MM.1S (cell line): Measurements from ENCODE around the gene TMEM179.

Experiments
- DNase-seq: peaks from one replicate; pipeline ENCODE4 v3.0.0-alpha.2; 2015
- H2AFZ ChIP-seq: fragments of 300-600 bp; sonication (generic); 2 replicates; pipeline ENCODE4 v1.6.0; 2016; ENCODE audit warnings: antibody characterized with exemption, low read length
- H3F3A ChIP-seq: fragments of 300-600 bp; sonication (generic); 2 replicates; pipeline ENCODE4 v1.6.1; 2016; ENCODE audit warnings: mild to moderate bottlenecking, antibody characterized with exemption, low read length, moderate library complexity, mixed read lengths; ENCODE audit not compliant: insufficient read depth
- H3K27ac ChIP-seq: fragments of 300-600 bp; sonication (generic); 2 replicates; pipeline ENCODE4 v1.5.1; 2016; ENCODE audit warnings: mild to moderate bottlenecking, low read length
- H3K27me3 ChIP-seq: fragments of 300-600 bp; sonication (generic); replicated peaks from 2 replicates; pipeline ENCODE4 v1.6.0; 2016; ENCODE audit warnings: low read length; ENCODE audit not compliant: insufficient read depth
- H3K36me3 ChIP-seq: fragments of 300-600 bp; sonication (generic); replicated peaks from 2 replicates; pipeline ENCODE4 v1.6.1; 2016; ENCODE audit warnings: mild to moderate bottlenecking, low read length, mixed read lengths; ENCODE audit not compliant: insufficient read depth
- H3K4me1 ChIP-seq: fragments of 300-600 bp; sonication (generic); 2 replicates; pipeline ENCODE4 v1.6.1; 2016; ENCODE audit warnings: low read length, mixed read lengths
- H3K4me2 ChIP-seq: fragments of 300-600 bp; sonication (generic); 2 replicates; pipeline ENCODE4 v1.6.0; 2016; ENCODE audit warnings: low read depth, low read length
- H3K4me3 ChIP-seq: fragments of 300-600 bp; sonication (generic); 2 replicates; pipeline ENCODE4 v1.5.1; 2016; ENCODE audit warnings: low read length, mixed read lengths
- H3K79me2 ChIP-seq: fragments of 300-600 bp; sonication (generic); 2 replicates; pipeline ENCODE4 v1.6.1; 2016; ENCODE audit warnings: mixed run types, low read length, mixed read lengths
- H3K9ac ChIP-seq: fragments of 300-600 bp; sonication (generic); 2 replicates; pipeline ENCODE4 v1.6.1; 2016; ENCODE audit warnings: low read length, mixed read lengths
- H3K9me2 ChIP-seq: fragments of 300-600 bp; sonication (generic); replicated peaks from 2 replicates; pipeline ENCODE4 v1.6.1; 2016; ENCODE audit warnings: mild to moderate bottlenecking, low read length, mixed read lengths; ENCODE audit not compliant: insufficient read depth
- H3K9me3 ChIP-seq: fragments of 300-600 bp; sonication (generic); replicated peaks from 2 replicates; pipeline ENCODE4 v1.6.1; 2016; ENCODE audit warnings: mild to moderate bottlenecking, low read length, mixed read lengths; ENCODE audit not compliant: insufficient read depth
- H4K20me1 ChIP-seq: fragments of 300-600 bp; sonication (generic); 2 replicates; pipeline ENCODE4 v1.6.1; 2016; ENCODE audit warnings: mild to moderate bottlenecking, low read length, moderate library complexity, mixed read lengths; ENCODE audit not compliant: insufficient read depth
- EZH2 ChIP-seq: fragments of 300-600 bp; sonication (generic); optimal IDR thresholded peaks from 2 replicates; pipeline ENCODE3; 2017; ENCODE audit warnings: low read depth, mild to moderate bottlenecking, antibody characterized with exemption, low read length, mixed read lengths
- EZH2phosphoT487 ChIP-seq: fragments of 300-600 bp; sonication (generic); IDR thresholded peaks from 2 replicates; pipeline ENCODE4 v1.6.1; 2018; ENCODE audit warnings: antibody characterized with exemption, low read length
- TF ChIP-seq, protein P1 (sequence below): fragments of 300-600 bp; sonication (generic); IDR thresholded peaks from 2 replicates; pipeline ENCODE4 v1.5.1; 2016; ENCODE audit warnings: antibody characterized with exemption, low read length, mixed read lengths

TMEM179 gene

DNA sequence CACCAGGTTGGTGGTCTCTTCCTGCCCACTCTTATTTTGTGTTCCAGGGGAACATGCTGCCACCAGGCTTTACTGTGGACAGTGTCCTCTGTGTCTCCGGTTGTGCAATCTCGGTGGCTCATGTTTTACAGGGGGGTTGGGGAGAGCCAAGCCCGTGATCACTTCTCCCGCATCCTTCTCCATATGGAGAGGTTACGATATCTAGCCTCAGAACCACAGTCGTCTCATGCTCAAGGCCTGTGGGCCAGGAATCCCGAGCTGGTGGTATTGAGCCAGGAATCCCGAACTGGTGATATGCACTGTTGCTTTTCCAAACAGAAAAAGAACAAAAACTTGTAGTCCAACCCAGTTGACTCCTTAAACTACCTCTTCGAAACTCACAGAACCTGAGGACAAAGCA is 47.8 kb upstream of the TMEM179 start:
- no peak overlapping the region for H3K9ac ChIP-seq
- DNase-seq, result no peak
- no peak for TF ChIP-seq EZH2
- TF ChIP-seq, protein P1, sequence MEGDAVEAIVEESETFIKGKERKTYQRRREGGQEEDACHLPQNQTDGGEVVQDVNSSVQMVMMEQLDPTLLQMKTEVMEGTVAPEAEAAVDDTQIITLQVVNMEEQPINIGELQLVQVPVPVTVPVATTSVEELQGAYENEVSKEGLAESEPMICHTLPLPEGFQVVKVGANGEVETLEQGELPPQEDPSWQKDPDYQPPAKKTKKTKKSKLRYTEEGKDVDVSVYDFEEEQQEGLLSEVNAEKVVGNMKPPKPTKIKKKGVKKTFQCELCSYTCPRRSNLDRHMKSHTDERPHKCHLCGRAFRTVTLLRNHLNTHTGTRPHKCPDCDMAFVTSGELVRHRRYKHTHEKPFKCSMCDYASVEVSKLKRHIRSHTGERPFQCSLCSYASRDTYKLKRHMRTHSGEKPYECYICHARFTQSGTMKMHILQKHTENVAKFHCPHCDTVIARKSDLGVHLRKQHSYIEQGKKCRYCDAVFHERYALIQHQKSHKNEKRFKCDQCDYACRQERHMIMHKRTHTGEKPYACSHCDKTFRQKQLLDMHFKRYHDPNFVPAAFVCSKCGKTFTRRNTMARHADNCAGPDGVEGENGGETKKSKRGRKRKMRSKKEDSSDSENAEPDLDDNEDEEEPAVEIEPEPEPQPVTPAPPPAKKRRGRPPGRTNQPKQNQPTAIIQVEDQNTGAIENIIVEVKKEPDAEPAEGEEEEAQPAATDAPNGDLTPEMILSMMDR, result no peak
- no peak for TF ChIP-seq EZH2phosphoT487
- H3K27ac ChIP-seq, result no peak overlapping the region
- H3K9me3 ChIP-seq, result no peaks in the 10 kb centered on the region
- no peak overlapping the region for H3K4me3 ChIP-seq
- no peak overlapping the region for H3K4me2 ChIP-seq
- H3K27me3 ChIP-seq, result peaks cover 18% of the 10 kb centered on the region
- H3K79me2 ChIP-seq, result no peaks in the 10 kb centered on the region
- no peak overlapping the region for H2AFZ ChIP-seq
- no peaks in the 10 kb centered on the region for H3K4me1 ChIP-seq
- no peaks in the 10 kb centered on the region for H3K9me2 ChIP-seq
- H3K36me3 ChIP-seq, result no peaks in the 10 kb centered on the region
- no peaks in the 10 kb centered on the region for H4K20me1 ChIP-seq
- H3F3A ChIP-seq, result no peaks in the 10 kb centered on the region

DNA sequence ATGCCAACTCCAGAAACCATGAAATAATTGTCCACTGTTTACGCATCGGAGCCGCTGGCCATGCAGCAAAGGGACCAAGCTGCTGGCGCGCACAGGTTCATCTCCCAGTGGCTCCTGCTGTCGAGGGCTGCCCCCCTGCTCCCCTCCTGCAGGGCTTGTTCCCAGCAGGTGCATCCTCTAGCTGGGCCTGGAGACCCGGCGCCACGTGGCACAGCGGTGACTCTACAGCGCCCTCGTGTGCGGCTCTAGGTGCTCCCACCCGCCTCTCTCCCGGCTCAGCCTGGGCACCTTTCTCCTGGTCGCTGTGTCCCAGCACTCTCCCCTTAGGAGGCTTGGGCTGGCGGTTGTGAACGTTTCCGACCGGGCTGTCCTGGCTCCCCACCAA is 47.3 kb upstream of the TMEM179 start:
- no peak overlapping the region for H3K27ac ChIP-seq
- H3K4me1 ChIP-seq, result no peaks in the 10 kb centered on the region
- no peak for DNase-seq
- no peaks in the 10 kb centered on the region for H3K36me3 ChIP-seq
- no peaks in the 10 kb centered on the region for H4K20me1 ChIP-seq
- no peak overlapping the region for H3K9ac ChIP-seq
- no peaks in the 10 kb centered on the region for H3K9me3 ChIP-seq
- no peak overlapping the region for H3K4me2 ChIP-seq
- no peak for TF ChIP-seq EZH2phosphoT487
- TF ChIP-seq EZH2, result no peak
- TF ChIP-seq, protein P1, result no peak
- H3K27me3 ChIP-seq, result peaks cover 18% of the 10 kb centered on the region
- H3K9me2 ChIP-seq, result no peaks in the 10 kb centered on the region
- no peak overlapping the region for H3K4me3 ChIP-seq
- no peaks in the 10 kb centered on the region for H3K79me2 ChIP-seq
- no peak overlapping the region for H2AFZ ChIP-seq
- no peaks in the 10 kb centered on the region for H3F3A ChIP-seq

DNA sequence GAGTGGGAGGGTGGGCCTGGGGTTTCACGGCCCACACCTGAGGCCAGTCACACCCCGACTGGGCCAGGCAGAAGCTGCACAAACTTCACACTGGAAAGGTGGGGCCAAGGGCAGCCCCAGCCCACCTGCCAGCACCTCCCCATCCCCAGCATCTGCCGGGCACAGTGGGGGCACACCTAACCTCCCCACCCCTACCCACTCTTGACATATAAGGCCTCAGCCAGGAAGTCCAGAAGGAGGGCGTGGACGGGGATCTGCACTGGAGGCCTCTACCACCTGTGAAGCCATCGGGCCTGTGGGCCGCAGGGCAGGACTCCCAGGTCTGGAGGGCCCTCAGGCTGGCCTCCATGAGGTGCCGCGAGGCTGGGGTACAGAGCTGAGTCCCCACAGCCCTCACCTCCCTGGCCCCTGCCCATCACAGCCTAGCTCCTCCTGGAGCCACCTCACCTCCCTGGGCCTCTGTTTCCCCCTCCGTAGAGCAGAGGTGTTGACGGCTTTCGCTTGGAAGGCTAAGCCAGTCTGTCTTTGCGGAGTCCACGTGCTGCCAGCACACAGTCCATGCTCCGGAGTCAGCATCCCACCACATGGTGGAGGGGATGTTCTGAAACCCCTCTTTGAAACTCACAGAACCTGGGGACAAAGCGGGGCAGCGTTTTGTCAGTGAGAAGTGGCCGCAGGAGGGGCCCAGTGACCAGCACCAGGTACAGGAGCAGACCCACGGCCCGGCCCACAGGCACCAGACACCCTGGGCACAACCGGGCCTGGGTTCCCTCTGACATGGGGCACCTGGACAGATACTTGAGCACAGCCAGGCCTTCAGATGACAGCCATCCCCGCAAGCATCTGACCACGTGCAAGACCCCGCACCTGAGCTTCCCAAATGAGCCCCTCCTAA is 46.7 kb upstream of the TMEM179 start:
- H3K27ac ChIP-seq, result no peak overlapping the region
- TF ChIP-seq EZH2phosphoT487 (no peak), EZH2 (no peak)
- TF ChIP-seq, protein P1, result no peak

More for the DNA sequence above, 46.7 kb upstream of the TMEM179 start:
- no peak overlapping the region for H3K4me2 ChIP-seq
- H3K79me2 ChIP-seq, result no peaks in the 10 kb centered on the region
- H3K27me3 ChIP-seq, result peaks cover 17% of the 10 kb centered on the region
- H3K9ac ChIP-seq, result no peak overlapping the region
- H3K4me1 ChIP-seq, result no peaks in the 10 kb centered on the region
- no peaks in the 10 kb centered on the region for H3K9me2 ChIP-seq
- H4K20me1 ChIP-seq, result no peaks in the 10 kb centered on the region
- no peak overlapping the region for H2AFZ ChIP-seq
- no peaks in the 10 kb centered on the region for H3K9me3 ChIP-seq
- no peak for DNase-seq
- no peak overlapping the region for H3K4me3 ChIP-seq
- no peaks in the 10 kb centered on the region for H3K36me3 ChIP-seq
- H3F3A ChIP-seq, result no peaks in the 10 kb centered on the region
